ENCODE measurements around the gene GALNT1.
"Not testable (repeated sequence)": the region's sequence is repeated elsewhere in the genome, so short reads cannot be mapped to it uniquely, and the experiment has no call there.

DNA sequence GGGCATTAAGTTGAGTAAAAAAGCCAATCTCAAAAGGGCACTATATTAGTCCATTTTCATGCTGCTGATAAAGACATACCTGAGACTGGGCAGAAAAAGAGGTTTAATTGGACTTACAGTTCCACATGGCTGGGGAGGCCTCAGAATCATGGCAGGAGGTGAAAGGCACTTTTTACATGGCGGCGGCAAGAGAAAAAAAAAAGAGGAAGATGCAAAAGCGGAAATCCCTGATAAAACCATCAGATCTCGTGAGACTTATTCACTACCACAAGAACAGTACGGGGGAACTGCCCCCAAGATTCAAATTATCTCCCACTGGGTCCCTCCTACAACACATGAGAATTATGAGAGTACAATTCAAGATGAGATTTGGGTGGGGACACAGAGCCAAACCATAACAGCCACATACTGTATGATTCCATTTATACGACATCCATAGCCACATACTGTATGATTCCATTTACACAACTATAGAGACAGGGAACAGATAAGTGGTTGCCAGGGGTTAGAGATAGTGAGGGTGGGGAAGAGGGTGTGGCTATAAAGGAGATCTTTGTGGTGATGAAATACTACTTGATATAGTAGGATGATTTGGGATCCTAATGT lies 5.2 kb upstream of the GALNT1 start:
- TF ChIP-seq CTCF (IDR thresholded peaks at IDR 0.05 in 2 of 3, conservative IDR thresholded peaks at IDR 0.05 in 1 of 3; ENCODE audit: control insufficient read depth in 2 of 3, extremely low read depth in 1 of 3, insufficient read depth in 1 of 3, low read depth in 3 of 3, low read length in 3 of 3); NFXL1 (IDR thresholded peaks at IDR 0.05; ENCODE audit: borderline replicate concordance); EP300 (IDR thresholded peaks at IDR 0.05; ENCODE audit: borderline replicate concordance in 1 of 2, control insufficient read depth in 1 of 2, low read depth in 2 of 2, low read length in 2 of 2); YY1 (IDR thresholded peaks at IDR 0.05; ENCODE audit: low read depth, low read length); IKZF2 (IDR thresholded peaks at IDR 0.05): not testable (repeated sequence)
- TF ChIP-seq, protein P1, sequence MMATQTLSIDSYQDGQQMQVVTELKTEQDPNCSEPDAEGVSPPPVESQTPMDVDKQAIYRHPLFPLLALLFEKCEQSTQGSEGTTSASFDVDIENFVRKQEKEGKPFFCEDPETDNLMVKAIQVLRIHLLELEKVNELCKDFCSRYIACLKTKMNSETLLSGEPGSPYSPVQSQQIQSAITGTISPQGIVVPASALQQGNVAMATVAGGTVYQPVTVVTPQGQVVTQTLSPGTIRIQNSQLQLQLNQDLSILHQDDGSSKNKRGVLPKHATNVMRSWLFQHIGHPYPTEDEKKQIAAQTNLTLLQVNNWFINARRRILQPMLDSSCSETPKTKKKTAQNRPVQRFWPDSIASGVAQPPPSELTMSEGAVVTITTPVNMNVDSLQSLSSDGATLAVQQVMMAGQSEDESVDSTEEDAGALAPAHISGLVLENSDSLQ (IDR thresholded peaks at IDR 0.05), result not testable (repeated sequence)
- TF ChIP-seq, protein P2, sequence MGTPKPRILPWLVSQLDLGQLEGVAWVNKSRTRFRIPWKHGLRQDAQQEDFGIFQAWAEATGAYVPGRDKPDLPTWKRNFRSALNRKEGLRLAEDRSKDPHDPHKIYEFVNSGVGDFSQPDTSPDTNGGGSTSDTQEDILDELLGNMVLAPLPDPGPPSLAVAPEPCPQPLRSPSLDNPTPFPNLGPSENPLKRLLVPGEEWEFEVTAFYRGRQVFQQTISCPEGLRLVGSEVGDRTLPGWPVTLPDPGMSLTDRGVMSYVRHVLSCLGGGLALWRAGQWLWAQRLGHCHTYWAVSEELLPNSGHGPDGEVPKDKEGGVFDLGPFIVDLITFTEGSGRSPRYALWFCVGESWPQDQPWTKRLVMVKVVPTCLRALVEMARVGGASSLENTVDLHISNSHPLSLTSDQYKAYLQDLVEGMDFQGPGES (IDR thresholded peaks at IDR 0.05), result not testable (repeated sequence)
- TF ChIP-seq, protein P3, sequence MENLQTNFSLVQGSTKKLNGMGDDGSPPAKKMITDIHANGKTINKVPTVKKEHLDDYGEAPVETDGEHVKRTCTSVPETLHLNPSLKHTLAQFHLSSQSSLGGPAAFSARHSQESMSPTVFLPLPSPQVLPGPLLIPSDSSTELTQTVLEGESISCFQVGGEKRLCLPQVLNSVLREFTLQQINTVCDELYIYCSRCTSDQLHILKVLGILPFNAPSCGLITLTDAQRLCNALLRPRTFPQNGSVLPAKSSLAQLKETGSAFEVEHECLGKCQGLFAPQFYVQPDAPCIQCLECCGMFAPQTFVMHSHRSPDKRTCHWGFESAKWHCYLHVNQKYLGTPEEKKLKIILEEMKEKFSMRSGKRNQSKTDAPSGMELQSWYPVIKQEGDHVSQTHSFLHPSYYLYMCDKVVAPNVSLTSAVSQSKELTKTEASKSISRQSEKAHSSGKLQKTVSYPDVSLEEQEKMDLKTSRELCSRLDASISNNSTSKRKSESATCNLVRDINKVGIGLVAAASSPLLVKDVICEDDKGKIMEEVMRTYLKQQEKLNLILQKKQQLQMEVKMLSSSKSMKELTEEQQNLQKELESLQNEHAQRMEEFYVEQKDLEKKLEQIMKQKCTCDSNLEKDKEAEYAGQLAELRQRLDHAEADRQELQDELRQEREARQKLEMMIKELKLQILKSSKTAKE (IDR thresholded peaks at IDR 0.05; ENCODE audit: low read depth, poor library complexity, severe bottlenecking), result not testable (repeated sequence)
